ENCODE results near the gene ZBTB7C.

Gene ZBTB7C

GRCh38 chr18:48313792-48314191 lies 95.4 kb downstream of the ZBTB7C start:
- ChIA-PET POLR2A (no interaction called here), CTCF (interaction anchor here (0.6 kb wide), 1 partner anchor 728 kb away, joined by 4 read pairs; no protein-coding TSS in a partner anchor)
- TF ChIP-seq HDGF (IDR thresholded peaks at IDR 0.05; ENCODE audit: borderline replicate concordance) = no peak
- no peak for TF ChIP-seq BHLHE40 (IDR thresholded peaks at IDR 0.05; ENCODE audit: borderline replicate concordance)
- no peak for TF ChIP-seq LEF1 (IDR thresholded peaks at IDR 0.05; ENCODE audit: borderline replicate concordance)
- TF ChIP-seq, protein P1, sequence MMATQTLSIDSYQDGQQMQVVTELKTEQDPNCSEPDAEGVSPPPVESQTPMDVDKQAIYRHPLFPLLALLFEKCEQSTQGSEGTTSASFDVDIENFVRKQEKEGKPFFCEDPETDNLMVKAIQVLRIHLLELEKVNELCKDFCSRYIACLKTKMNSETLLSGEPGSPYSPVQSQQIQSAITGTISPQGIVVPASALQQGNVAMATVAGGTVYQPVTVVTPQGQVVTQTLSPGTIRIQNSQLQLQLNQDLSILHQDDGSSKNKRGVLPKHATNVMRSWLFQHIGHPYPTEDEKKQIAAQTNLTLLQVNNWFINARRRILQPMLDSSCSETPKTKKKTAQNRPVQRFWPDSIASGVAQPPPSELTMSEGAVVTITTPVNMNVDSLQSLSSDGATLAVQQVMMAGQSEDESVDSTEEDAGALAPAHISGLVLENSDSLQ (IDR thresholded peaks at IDR 0.05) = no peak
- TF ChIP-seq ARNT (IDR thresholded peaks at IDR 0.05) = no peak
- no peak for DNase-seq (ENCODE audit: extremely low spot score)

DNA sequence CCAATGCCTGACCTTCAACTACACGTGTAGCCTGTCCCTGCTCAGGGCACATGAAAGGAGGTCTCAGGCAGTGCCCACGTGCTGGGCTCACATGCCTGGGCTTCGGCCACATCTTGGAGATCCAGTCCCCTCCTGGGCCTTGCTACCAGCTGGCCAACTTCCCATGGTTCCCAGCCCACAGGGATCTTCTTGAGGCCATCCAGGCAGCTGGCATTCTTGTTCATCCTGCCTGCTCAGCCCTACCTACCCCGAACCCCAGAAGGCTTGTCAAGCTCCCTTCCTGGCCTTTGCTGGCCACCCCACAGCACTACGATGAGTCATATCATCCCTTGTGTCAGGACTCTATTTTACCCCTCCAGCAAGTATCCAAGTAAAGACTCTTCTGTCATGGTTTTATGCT lies 97.1 kb downstream of the ZBTB7C start:
- no peak for DNase-seq (ENCODE audit: extremely low spot score)
- TF ChIP-seq FOXM1 (IDR thresholded peaks at IDR 0.05; ENCODE audit: borderline replicate concordance) (no peak), CTBP1 (IDR thresholded peaks at IDR 0.05; ENCODE audit: borderline replicate concordance) (no peak), LEF1 (IDR thresholded peaks at IDR 0.05; ENCODE audit: borderline replicate concordance) (no peak), ZNF384 (IDR thresholded peaks at IDR 0.05) (no peak), SP1 (IDR thresholded peaks at IDR 0.05) (no peak), ARNT (IDR thresholded peaks at IDR 0.05) (no peak), BHLHE40 (IDR thresholded peaks at IDR 0.05; ENCODE audit: borderline replicate concordance) (no peak), FOXA1 (IDR thresholded peaks at IDR 0.05) (no peak)
- POLR2A ChIA-PET = no interaction called here
- CTCF ChIA-PET = no interaction called here

GRCh38 chr18:48310999-48311398 lies 98.2 kb downstream of the ZBTB7C start:
- CTCF ChIA-PET = no interaction called here
- no peak for TF ChIP-seq FOXA1 (IDR thresholded peaks at IDR 0.05)
- TF ChIP-seq LEF1 (IDR thresholded peaks at IDR 0.05; ENCODE audit: borderline replicate concordance) = no peak
- TF ChIP-seq SP1 (IDR thresholded peaks at IDR 0.05) = no peak
- no peak for TF ChIP-seq ZNF384 (IDR thresholded peaks at IDR 0.05)
- no peak for TF ChIP-seq SUZ12 (IDR thresholded peaks at IDR 0.05)
- no peak for TF ChIP-seq BHLHE40 (IDR thresholded peaks at IDR 0.05; ENCODE audit: borderline replicate concordance)
- no peak for TF ChIP-seq ARNT (IDR thresholded peaks at IDR 0.05)
- no peak for TF ChIP-seq L3MBTL2 (conservative IDR thresholded peaks at IDR 0.05)
- TF ChIP-seq NFRKB (IDR thresholded peaks at IDR 0.05) = no peak
- TF ChIP-seq HDGF (IDR thresholded peaks at IDR 0.05; ENCODE audit: borderline replicate concordance) = no peak
- TF ChIP-seq ELF4 (IDR thresholded peaks at IDR 0.05) = no peak
- no peak for TF ChIP-seq FOXM1 (IDR thresholded peaks at IDR 0.05; ENCODE audit: borderline replicate concordance)
- TF ChIP-seq CTBP1 (IDR thresholded peaks at IDR 0.05; ENCODE audit: borderline replicate concordance) = no peak
- TF ChIP-seq FOXK2 (IDR thresholded peaks at IDR 0.05) = no peak
- TF ChIP-seq, protein P1 (IDR thresholded peaks at IDR 0.05) = no peak
- TF ChIP-seq TARDBP (IDR thresholded peaks at IDR 0.05) = no peak
- POLR2A ChIA-PET = no interaction called here
- no peak for DNase-seq (ENCODE audit: extremely low spot score)

DNA sequence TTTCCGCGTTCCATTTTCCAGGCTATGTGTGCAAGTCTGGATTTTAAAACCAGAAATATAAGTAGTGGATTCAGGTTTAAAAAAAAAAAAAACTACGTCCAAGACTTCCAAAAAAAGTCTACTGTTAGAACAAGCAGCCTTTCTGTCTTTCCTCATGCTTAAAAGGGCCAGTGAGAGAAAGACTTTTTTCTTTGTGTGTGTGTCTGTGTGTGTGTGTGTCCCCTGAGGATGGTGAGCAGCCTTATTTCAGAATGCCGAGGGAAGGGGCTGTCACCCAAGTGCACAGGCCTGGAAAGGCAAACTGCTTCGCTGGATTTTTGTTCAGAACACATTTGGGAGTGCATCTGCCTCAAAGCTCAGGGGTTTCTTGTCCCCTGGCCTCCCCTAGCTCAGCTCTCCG lies 98.8 kb downstream of the ZBTB7C start:
- DNase-seq (ENCODE audit: extremely low spot score) = no peak
- POLR2A ChIA-PET = no interaction called here
- CTCF ChIA-PET = no interaction called here
- no peak for TF ChIP-seq CTBP1 (IDR thresholded peaks at IDR 0.05; ENCODE audit: borderline replicate concordance)
- no peak for TF ChIP-seq ELF4 (IDR thresholded peaks at IDR 0.05)
- TF ChIP-seq SUZ12 (IDR thresholded peaks at IDR 0.05) = no peak
- no peak for TF ChIP-seq BHLHE40 (IDR thresholded peaks at IDR 0.05; ENCODE audit: borderline replicate concordance)
- no peak for TF ChIP-seq LEF1 (IDR thresholded peaks at IDR 0.05; ENCODE audit: borderline replicate concordance)

DNA sequence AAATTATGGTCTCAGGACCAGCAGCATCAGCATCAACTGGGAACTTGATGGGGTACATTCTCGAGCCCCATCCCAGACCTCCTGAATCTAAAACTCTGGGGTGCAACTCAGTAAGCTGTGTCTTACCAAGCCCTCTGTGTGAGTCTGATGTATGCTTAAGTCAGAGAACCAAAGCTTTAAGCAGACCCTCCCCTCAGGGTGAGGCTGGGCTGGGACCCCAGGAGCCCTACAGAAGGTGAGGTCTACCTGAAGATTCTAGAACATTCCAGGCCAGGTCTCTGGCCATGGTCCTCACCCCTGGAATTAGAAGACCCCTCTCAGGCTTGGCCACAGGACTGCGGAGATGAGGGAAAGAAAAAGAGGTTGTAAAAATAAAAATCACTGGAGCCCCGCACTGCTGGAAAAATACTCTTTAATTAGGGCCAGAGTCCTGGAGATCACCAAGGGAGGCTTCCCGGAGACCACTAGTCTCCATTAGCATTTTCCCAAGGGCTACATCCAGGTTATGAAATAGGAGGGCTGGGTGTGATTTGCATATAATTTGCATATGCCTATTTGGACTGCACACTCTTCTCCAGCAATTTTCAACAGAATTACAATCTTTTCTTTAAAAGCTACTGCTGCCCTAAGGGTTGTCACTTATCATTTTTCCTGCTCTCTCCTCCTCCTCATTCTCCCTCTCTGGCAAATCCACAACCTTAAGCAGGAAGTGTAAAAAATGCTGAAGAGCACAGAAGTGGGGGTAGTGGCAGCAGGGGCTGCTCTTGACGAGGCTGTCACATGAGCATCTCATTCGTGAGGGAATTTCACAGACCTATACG lies 100.2 kb downstream of the ZBTB7C start:
- no peak for TF ChIP-seq LEF1 (IDR thresholded peaks at IDR 0.05; ENCODE audit: borderline replicate concordance)
- TF ChIP-seq ZNF384 (IDR thresholded peaks at IDR 0.05) = no peak
- no peak for DNase-seq (ENCODE audit: extremely low spot score)
- CTCF ChIA-PET = interaction anchor here (1.0 kb wide), 1 partner anchor 13 kb away, joined by 3 read pairs; no protein-coding TSS in a partner anchor
- POLR2A ChIA-PET = no interaction called here

- POLR2A ChIA-PET = no interaction called here
- TF ChIP-seq ELF4 (IDR thresholded peaks at IDR 0.05) = no peak
- TF ChIP-seq, protein P1 (IDR thresholded peaks at IDR 0.05) = no peak
- TF ChIP-seq NFRKB (IDR thresholded peaks at IDR 0.05) = no peak
- no peak for TF ChIP-seq FOXA1 (IDR thresholded peaks at IDR 0.05)
- CTCF ChIA-PET = no interaction called here
- no peak for DNase-seq (ENCODE audit: extremely low spot score)
Observed at GRCh38 chr18:48308027-48308635, 101.1 kb downstream of the ZBTB7C start.

- TF ChIP-seq BHLHE40 (IDR thresholded peaks at IDR 0.05; ENCODE audit: borderline replicate concordance) (no peak), LEF1 (IDR thresholded peaks at IDR 0.05; ENCODE audit: borderline replicate concordance) (no peak), ELF4 (IDR thresholded peaks at IDR 0.05) (no peak), SP1 (IDR thresholded peaks at IDR 0.05) (no peak), CTBP1 (IDR thresholded peaks at IDR 0.05; ENCODE audit: borderline replicate concordance) (no peak), TARDBP (IDR thresholded peaks at IDR 0.05) (no peak), NFRKB (IDR thresholded peaks at IDR 0.05) (no peak), HDGF (IDR thresholded peaks at IDR 0.05; ENCODE audit: borderline replicate concordance) (no peak), ARNT (IDR thresholded peaks at IDR 0.05) (no peak), L3MBTL2 (conservative IDR thresholded peaks at IDR 0.05) (no peak), SUZ12 (IDR thresholded peaks at IDR 0.05) (no peak)
- TF ChIP-seq, protein P1 (IDR thresholded peaks at IDR 0.05) = no peak
- no peak for DNase-seq (ENCODE audit: extremely low spot score)
- POLR2A ChIA-PET = no interaction called here
- CTCF ChIA-PET = interaction anchor here (0.7 kb wide), 1 partner anchor 11 kb away, joined by 3 read pairs; no protein-coding TSS in a partner anchor
Observed at GRCh38 chr18:48306838-48307237, 102.3 kb downstream of the ZBTB7C start.
